Measurements from ENCODE around the gene ZGRF1.

GRCh38 chr4:112526061-112526460 lies 110.6 kb downstream of the ZGRF1 start:
- TF ChIP-seq POLR2AphosphoS5 (IDR thresholded peaks at IDR 0.05) = no peak
- TF ChIP-seq, protein P1, sequence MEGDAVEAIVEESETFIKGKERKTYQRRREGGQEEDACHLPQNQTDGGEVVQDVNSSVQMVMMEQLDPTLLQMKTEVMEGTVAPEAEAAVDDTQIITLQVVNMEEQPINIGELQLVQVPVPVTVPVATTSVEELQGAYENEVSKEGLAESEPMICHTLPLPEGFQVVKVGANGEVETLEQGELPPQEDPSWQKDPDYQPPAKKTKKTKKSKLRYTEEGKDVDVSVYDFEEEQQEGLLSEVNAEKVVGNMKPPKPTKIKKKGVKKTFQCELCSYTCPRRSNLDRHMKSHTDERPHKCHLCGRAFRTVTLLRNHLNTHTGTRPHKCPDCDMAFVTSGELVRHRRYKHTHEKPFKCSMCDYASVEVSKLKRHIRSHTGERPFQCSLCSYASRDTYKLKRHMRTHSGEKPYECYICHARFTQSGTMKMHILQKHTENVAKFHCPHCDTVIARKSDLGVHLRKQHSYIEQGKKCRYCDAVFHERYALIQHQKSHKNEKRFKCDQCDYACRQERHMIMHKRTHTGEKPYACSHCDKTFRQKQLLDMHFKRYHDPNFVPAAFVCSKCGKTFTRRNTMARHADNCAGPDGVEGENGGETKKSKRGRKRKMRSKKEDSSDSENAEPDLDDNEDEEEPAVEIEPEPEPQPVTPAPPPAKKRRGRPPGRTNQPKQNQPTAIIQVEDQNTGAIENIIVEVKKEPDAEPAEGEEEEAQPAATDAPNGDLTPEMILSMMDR (IDR thresholded peaks at IDR 0.05) = no peak
